Loucy (cell line): ENCODE measurements around the gene MYH16.

Experiments used
- H2AFZ ChIP-seq: fragments of 200-600 bp; sonication (generic); 2 replicates; pipeline ENCODE4 v1.6.0; 2016; ENCODE audit warnings: antibody characterized with exemption, mild to moderate bottlenecking, low read length, moderate library complexity
- H3F3A ChIP-seq: fragments of 200-600 bp; 2 replicates; pipeline ENCODE4 v1.6.0; 2016; ENCODE audit warnings: antibody characterized with exemption, low read depth, mild to moderate bottlenecking
- H3K27me3 ChIP-seq: fragments of 200-600 bp; sonication (generic); 2 replicates; pipeline ENCODE4 v1.6.1; 2014; ENCODE audit warnings: low read length, mild to moderate bottlenecking; ENCODE audit not compliant: insufficient read depth, poor library complexity, severe bottlenecking
- H3K36me3 ChIP-seq: fragments of 200-600 bp; sonication (generic); 2 replicates; pipeline ENCODE4 v1.6.1; 2016; ENCODE audit warnings: low read length; ENCODE audit not compliant: insufficient read depth
- H3K4me1 ChIP-seq: fragments of 200-600 bp; sonication (generic); 2 replicates; pipeline ENCODE4 v1.5.1; 2014; ENCODE audit warnings: low read length, mild to moderate bottlenecking; ENCODE audit not compliant: insufficient read depth, poor library complexity, severe bottlenecking
- H3K4me2 ChIP-seq: fragments of 200-600 bp; sonication (generic); 2 replicates; pipeline ENCODE4 v1.6.0; 2014; ENCODE audit warnings: antibody characterized with exemption, low read length, low read depth, mild to moderate bottlenecking; ENCODE audit not compliant: poor library complexity, severe bottlenecking
- H3K4me3 ChIP-seq: fragments of 200-600 bp; sonication (generic); 2 replicates; pipeline ENCODE4 v1.5.1; 2014; ENCODE audit warnings: low read length, mild to moderate bottlenecking, mixed read lengths; ENCODE audit not compliant: poor library complexity, severe bottlenecking
- H3K79me2 ChIP-seq: fragments of 200-600 bp; sonication (generic); 2 replicates; pipeline ENCODE4 v1.6.1; 2014; ENCODE audit warnings: low read length; ENCODE audit not compliant: insufficient read depth
- H3K9ac ChIP-seq: fragments of 200-600 bp; sonication (generic); 2 replicates; pipeline ENCODE4 v1.6.0; 2014; ENCODE audit warnings: mild to moderate bottlenecking, low read depth, low read length, moderate library complexity; ENCODE audit not compliant: poor library complexity, severe bottlenecking
- H3K9me2 ChIP-seq: fragments of 200-600 bp; sonication (generic); replicated peaks from 2 replicates; pipeline ENCODE4 v1.6.1; 2016; ENCODE audit warnings: low read depth, low read length, mixed read lengths
- H3K9me3 ChIP-seq: fragments of 200-600 bp; sonication (generic); 2 replicates; pipeline ENCODE4 v1.6.1; 2014; ENCODE audit warnings: mild to moderate bottlenecking, antibody characterized with exemption, low read length, low read depth; ENCODE audit not compliant: insufficient read depth
- H4K20me1 ChIP-seq: fragments of 200-600 bp; sonication (generic); 2 replicates; pipeline ENCODE4 v1.6.0; 2014; ENCODE audit warnings: antibody characterized with exemption, low read length, mild to moderate bottlenecking; ENCODE audit not compliant: insufficient read depth, poor library complexity, severe bottlenecking
- EZH2phosphoT487 ChIP-seq: fragments of 200-600 bp; IDR thresholded peaks from 2 replicates; pipeline ENCODE4 v1.6.1; 2018; ENCODE audit warnings: antibody characterized with exemption, mild to moderate bottlenecking, moderate library complexity, borderline replicate concordance
- TF ChIP-seq, protein P1 (sequence below): fragments of 200-600 bp; sonication (generic); conservative IDR thresholded peaks from 2 replicates; pipeline ENCODE4 v1.5.1; 2014; ENCODE audit warnings: mild to moderate bottlenecking, antibody characterized with exemption, low read length

MYH16 gene

DNA sequence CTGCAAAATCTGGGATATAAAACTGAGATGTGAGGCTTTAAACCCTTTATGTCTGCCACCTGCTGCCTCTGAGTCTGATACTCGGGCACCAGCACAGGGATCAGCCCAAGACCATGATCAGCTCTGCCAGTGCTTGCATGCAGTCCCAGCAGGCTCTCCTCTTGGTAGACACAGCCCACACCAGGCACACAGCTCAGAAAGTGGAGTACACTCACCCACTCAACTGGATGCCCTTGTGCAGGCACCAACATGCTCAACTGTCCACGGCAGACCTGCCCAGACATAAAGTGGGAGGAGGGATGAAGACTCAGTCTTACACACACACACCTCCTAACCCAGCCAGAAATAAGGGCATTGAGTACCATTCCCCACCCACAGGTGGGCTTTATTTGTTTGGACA lies 18.2 kb upstream of the MYH16 start:
- no peaks in the 10 kb centered on the region for H3K36me3 ChIP-seq
- H2AFZ ChIP-seq, result no peak overlapping the region
- H3K9me3 ChIP-seq, result no peaks in the 10 kb centered on the region
- no peaks in the 10 kb centered on the region for H3K4me1 ChIP-seq
- no peaks in the 10 kb centered on the region for H3K27me3 ChIP-seq
- no peaks in the 10 kb centered on the region for H3K79me2 ChIP-seq
- no peak overlapping the region for H3K9ac ChIP-seq
- no peaks in the 10 kb centered on the region for H3K9me2 ChIP-seq
- no peaks in the 10 kb centered on the region for H4K20me1 ChIP-seq
- no peak for TF ChIP-seq EZH2phosphoT487
- TF ChIP-seq, protein P1, sequence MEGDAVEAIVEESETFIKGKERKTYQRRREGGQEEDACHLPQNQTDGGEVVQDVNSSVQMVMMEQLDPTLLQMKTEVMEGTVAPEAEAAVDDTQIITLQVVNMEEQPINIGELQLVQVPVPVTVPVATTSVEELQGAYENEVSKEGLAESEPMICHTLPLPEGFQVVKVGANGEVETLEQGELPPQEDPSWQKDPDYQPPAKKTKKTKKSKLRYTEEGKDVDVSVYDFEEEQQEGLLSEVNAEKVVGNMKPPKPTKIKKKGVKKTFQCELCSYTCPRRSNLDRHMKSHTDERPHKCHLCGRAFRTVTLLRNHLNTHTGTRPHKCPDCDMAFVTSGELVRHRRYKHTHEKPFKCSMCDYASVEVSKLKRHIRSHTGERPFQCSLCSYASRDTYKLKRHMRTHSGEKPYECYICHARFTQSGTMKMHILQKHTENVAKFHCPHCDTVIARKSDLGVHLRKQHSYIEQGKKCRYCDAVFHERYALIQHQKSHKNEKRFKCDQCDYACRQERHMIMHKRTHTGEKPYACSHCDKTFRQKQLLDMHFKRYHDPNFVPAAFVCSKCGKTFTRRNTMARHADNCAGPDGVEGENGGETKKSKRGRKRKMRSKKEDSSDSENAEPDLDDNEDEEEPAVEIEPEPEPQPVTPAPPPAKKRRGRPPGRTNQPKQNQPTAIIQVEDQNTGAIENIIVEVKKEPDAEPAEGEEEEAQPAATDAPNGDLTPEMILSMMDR, result no peak
- no peak overlapping the region for H3K4me2 ChIP-seq
- no peak overlapping the region for H3K4me3 ChIP-seq
- no peaks in the 10 kb centered on the region for H3F3A ChIP-seq

DNA sequence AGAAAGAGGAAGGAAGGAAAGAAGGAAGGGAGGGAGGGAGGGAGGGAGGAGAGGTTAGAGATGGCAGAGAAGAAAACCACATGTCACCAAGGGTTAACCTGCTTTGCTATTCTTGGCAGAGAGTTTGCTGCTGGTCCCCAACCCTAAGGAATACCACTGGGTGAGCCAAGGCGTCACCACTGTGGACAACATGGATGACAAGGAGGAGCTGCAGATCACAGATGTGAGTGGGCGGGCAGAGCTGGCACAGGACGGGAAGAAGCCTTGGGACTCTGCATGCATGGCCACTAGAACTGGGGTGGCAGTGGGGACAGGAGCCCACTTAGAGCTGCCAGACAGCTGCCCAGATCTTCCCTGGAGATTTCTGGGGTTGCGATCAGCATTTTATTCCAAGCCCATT lies 17.2 kb upstream of the MYH16 start:
- TF ChIP-seq, protein P1, result no peak
- TF ChIP-seq EZH2phosphoT487, result no peak
- Histone ChIP-seq H3K9me2 (no peaks in the 10 kb centered on the region), H2AFZ (no peak overlapping the region), H3F3A (no peaks in the 10 kb centered on the region), H4K20me1 (no peaks in the 10 kb centered on the region), H3K27me3 (no peaks in the 10 kb centered on the region), H3K4me1 (no peaks in the 10 kb centered on the region), H3K36me3 (no peaks in the 10 kb centered on the region), H3K9me3 (no peaks in the 10 kb centered on the region), H3K4me2 (no peak overlapping the region), H3K9ac (no peak overlapping the region), H3K4me3 (no peak overlapping the region), H3K79me2 (no peaks in the 10 kb centered on the region)

GRCh38 chr7:99257065-99257464 lies 15.6 kb upstream of the MYH16 start:
- H3K36me3 ChIP-seq, result no peaks in the 10 kb centered on the region
- no peaks in the 10 kb centered on the region for H3K9me2 ChIP-seq
- no peak for TF ChIP-seq EZH2phosphoT487
- TF ChIP-seq, protein P1, result no peak
- H3F3A ChIP-seq, result no peaks in the 10 kb centered on the region
- H2AFZ ChIP-seq, result no peak overlapping the region
- H3K4me3 ChIP-seq, result no peak overlapping the region
- H3K27me3 ChIP-seq, result no peaks in the 10 kb centered on the region
- H3K9ac ChIP-seq, result no peak overlapping the region
- H3K4me1 ChIP-seq, result no peaks in the 10 kb centered on the region
- no peaks in the 10 kb centered on the region for H4K20me1 ChIP-seq
- no peaks in the 10 kb centered on the region for H3K9me3 ChIP-seq
- no peak overlapping the region for H3K4me2 ChIP-seq
- H3K79me2 ChIP-seq, result no peaks in the 10 kb centered on the region
